ENCODE data around the gene MAF.

The MAF gene

GRCh38 chr16:79640513-79641360 lies 40.2 kb upstream of the MAF start:
- TF ChIP-seq ZNF8 (CRISPR knock-in tag; IDR thresholded peaks at IDR 0.05) (no peak), ZFP3 (CRISPR knock-in tag; IDR thresholded peaks at IDR 0.05) (no peak), PPARA (CRISPR knock-in tag; IDR thresholded peaks at IDR 0.05; ENCODE audit: borderline replicate concordance) (no peak), CREB5 (CRISPR knock-in tag; IDR thresholded peaks at IDR 0.05; ENCODE audit: low read depth) (no peak), POU6F1 (CRISPR knock-in tag; IDR thresholded peaks at IDR 0.05; ENCODE audit: borderline replicate concordance, low read depth) (no peak), ZC3H10 (CRISPR knock-in tag; IDR thresholded peaks at IDR 0.05) (no peak), RARB (CRISPR knock-in tag; IDR thresholded peaks at IDR 0.05) (no peak), CSDC2 (CRISPR knock-in tag; IDR thresholded peaks at IDR 0.05) (no peak), PATZ1 (CRISPR knock-in tag; IDR thresholded peaks at IDR 0.05; ENCODE audit: borderline replicate concordance) (no peak), ZNF70 (CRISPR knock-in tag; IDR thresholded peaks at IDR 0.05) (no peak), ISL1 (CRISPR knock-in tag; IDR thresholded peaks at IDR 0.05) (no peak), TOX (CRISPR knock-in tag; IDR thresholded peaks at IDR 0.05; ENCODE audit: borderline replicate concordance) (no peak), ZFP30 (CRISPR knock-in tag; IDR thresholded peaks at IDR 0.05) (no peak), TCF4 (CRISPR knock-in tag; IDR thresholded peaks at IDR 0.05; ENCODE audit: borderline replicate concordance) (no peak), BACH2 (CRISPR knock-in tag; IDR thresholded peaks at IDR 0.05; ENCODE audit: borderline replicate concordance) (no peak), TSHZ2 (CRISPR knock-in tag; IDR thresholded peaks at IDR 0.05) (no peak), CSRNP3 (CRISPR knock-in tag; IDR thresholded peaks at IDR 0.05) (no peak), ARNTL (CRISPR knock-in tag; IDR thresholded peaks at IDR 0.05; ENCODE audit: borderline replicate concordance, low read depth) (no peak)
- no peak for ATAC-seq

- ATAC-seq: no peak
- TF ChIP-seq ISL1 (CRISPR knock-in tag; IDR thresholded peaks at IDR 0.05) (no peak), ZNF8 (CRISPR knock-in tag; IDR thresholded peaks at IDR 0.05) (no peak), TCF4 (CRISPR knock-in tag; IDR thresholded peaks at IDR 0.05; ENCODE audit: borderline replicate concordance) (no peak), CSDC2 (CRISPR knock-in tag; IDR thresholded peaks at IDR 0.05) (no peak), CSRNP3 (CRISPR knock-in tag; IDR thresholded peaks at IDR 0.05) (no peak), ZNF70 (CRISPR knock-in tag; IDR thresholded peaks at IDR 0.05) (no peak), TOX (CRISPR knock-in tag; IDR thresholded peaks at IDR 0.05; ENCODE audit: borderline replicate concordance) (no peak), SNAI2 (CRISPR knock-in tag; IDR thresholded peaks at IDR 0.05) (no peak), OSR1 (CRISPR knock-in tag; IDR thresholded peaks at IDR 0.05) (no peak), ESRRG (CRISPR knock-in tag; IDR thresholded peaks at IDR 0.05) (no peak), ZC3H10 (CRISPR knock-in tag; IDR thresholded peaks at IDR 0.05) (no peak), BACH2 (CRISPR knock-in tag; IDR thresholded peaks at IDR 0.05; ENCODE audit: borderline replicate concordance) (no peak), ARNTL (CRISPR knock-in tag; IDR thresholded peaks at IDR 0.05; ENCODE audit: borderline replicate concordance, low read depth) (no peak), PATZ1 (CRISPR knock-in tag; IDR thresholded peaks at IDR 0.05; ENCODE audit: borderline replicate concordance) (no peak), ZNF565 (CRISPR knock-in tag; conservative IDR thresholded peaks at IDR 0.05; ENCODE audit: low read depth) (no peak), PPARA (CRISPR knock-in tag; IDR thresholded peaks at IDR 0.05; ENCODE audit: borderline replicate concordance) (no peak), RARB (CRISPR knock-in tag; IDR thresholded peaks at IDR 0.05) (no peak), GLIS3 (CRISPR knock-in tag; IDR thresholded peaks at IDR 0.05) (no peak)
Observed at GRCh38 chr16:79639576-79640311, 39.2 kb upstream of the MAF start.
